B cell (primary cell): ENCODE measurements around the gene TSPOAP1.

Source experiments
- CTCF ChIP-seq: fragments of 200-600 bp; IDR thresholded peaks from one replicate; pipeline ENCODE4 v1.8.0; 2022; ENCODE audit warnings: antibody characterized with exemption, mild to moderate bottlenecking
- EZH2 ChIP-seq: IDR thresholded peaks from 2 replicates; pipeline ENCODE4 v1.6.1; 2012; ENCODE audit warnings: borderline replicate concordance, low read depth, mild to moderate bottlenecking, moderate library complexity, low read length; ENCODE audit not compliant: insufficient read depth, poor library complexity, severe bottlenecking

GRCh38 chr17:58325289-58325726, 3.3 kb downstream of the TSPOAP1 start:
- no peak for TF ChIP-seq CTCF
- TF ChIP-seq EZH2, result no peak
